ENCODE data around the gene ZFPM1. TPM values are rescaled to one million over a fixed set of nuclear protein-coding genes. Genes with fewer than 3 reads are reported as not detected.

ZFPM1 gene
- total RNA-seq, 1 donor from 2014 or later, result 11.1 TPM

- DNase-seq (ENCODE audit: low read depth, low spot score), result no peak
- peak overlapping the region; percentile 43 for H3K27ac Mint-ChIP-seq (ENCODE audit: unreplicated experiment)
Observed at GRCh38 chr16:88529596-88529995, 76.5 kb downstream of the ZFPM1 start.

GRCh38 chr16:88530051-88530857, 77.2 kb downstream of the ZFPM1 start:
- no peaks in the 10 kb centered on the region for H3K27me3 Mint-ChIP-seq (ENCODE audit: low read depth)
- no peak overlapping the region for H3K27ac Mint-ChIP-seq (ENCODE audit: unreplicated experiment)
- H3K9me3 Mint-ChIP-seq, result no peaks in the 10 kb centered on the region

More at GRCh38 chr16:88529596-88529995, 76.5 kb downstream of the ZFPM1 start:
- H3K4me1 Mint-ChIP-seq, result peaks cover 25% of the 10 kb centered on the region
- H3K4me3 Mint-ChIP-seq, result peak overlapping the region; percentile 61
- H3K9me3 Mint-ChIP-seq, result no peaks in the 10 kb centered on the region
- no peaks in the 10 kb centered on the region for H3K27me3 Mint-ChIP-seq (ENCODE audit: low read depth)
- no peaks in the 10 kb centered on the region for H3K36me3 Mint-ChIP-seq (ENCODE audit: low read depth)
- no peak for TF ChIP-seq CTCF (conservative IDR thresholded peaks at IDR 0.05)

GRCh38 chr16:88530858-88531203, 77.8 kb downstream of the ZFPM1 start:
- H3K27ac Mint-ChIP-seq (ENCODE audit: unreplicated experiment), result no peak overlapping the region
- peaks cover under 1% of the 10 kb centered on the region for H3K36me3 Mint-ChIP-seq (ENCODE audit: low read depth)
- DNase-seq (ENCODE audit: low read depth, low spot score), result no peak
- no peak for TF ChIP-seq CTCF (conservative IDR thresholded peaks at IDR 0.05)
- peak overlapping the region; percentile 79 for H3K4me3 Mint-ChIP-seq
- H3K4me1 Mint-ChIP-seq, result peaks cover 22% of the 10 kb centered on the region
- H3K27me3 Mint-ChIP-seq (ENCODE audit: low read depth), result peaks cover under 1% of the 10 kb centered on the region
- no peaks in the 10 kb centered on the region for H3K9me3 Mint-ChIP-seq

More at GRCh38 chr16:88530051-88530857, 77.2 kb downstream of the ZFPM1 start:
- Mint-ChIP-seq H3K4me3 (peak overlapping the region; percentile 79), H3K4me1 (peaks cover 24% of the 10 kb centered on the region), H3K36me3 (ENCODE audit: low read depth) (no peaks in the 10 kb centered on the region)
- DNase-seq (ENCODE audit: low read depth, low spot score), result no peak
- no peak for TF ChIP-seq CTCF (conservative IDR thresholded peaks at IDR 0.05)

DNA sequence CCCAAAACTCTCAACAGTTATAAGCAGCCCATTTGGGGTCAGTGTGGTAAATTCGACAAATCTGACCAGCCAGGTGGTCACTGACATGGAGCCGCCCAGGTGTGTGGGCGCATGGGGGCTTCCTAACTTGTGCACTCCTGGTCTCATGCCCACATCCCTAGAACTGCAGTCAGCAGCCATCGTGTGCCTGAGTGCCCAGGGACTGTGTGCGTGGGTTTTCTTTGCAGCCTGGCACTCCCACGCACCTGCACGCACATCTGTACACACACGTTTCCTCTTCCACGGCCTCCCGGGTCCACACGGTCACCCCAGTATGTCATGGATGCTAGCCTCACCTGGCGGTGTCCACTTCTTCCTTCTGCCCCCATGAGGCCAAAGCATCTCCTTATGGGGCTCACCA, 78.3 kb downstream of the ZFPM1 start:
- Mint-ChIP-seq H3K36me3 (ENCODE audit: low read depth) (peaks cover 2% of the 10 kb centered on the region), H3K4me1 (peaks cover 25% of the 10 kb centered on the region), H3K27me3 (ENCODE audit: low read depth) (peaks cover 3% of the 10 kb centered on the region), H3K9me3 (no peaks in the 10 kb centered on the region), H3K4me3 (peak overlapping the region; percentile 79), H3K27ac (ENCODE audit: unreplicated experiment) (no peak overlapping the region)
- no peak for DNase-seq (ENCODE audit: low read depth, low spot score)
- no peak for TF ChIP-seq CTCF (conservative IDR thresholded peaks at IDR 0.05)

GRCh38 chr16:88531931-88532433, 78.9 kb downstream of the ZFPM1 start:
- TF ChIP-seq CTCF (conservative IDR thresholded peaks at IDR 0.05), result no peak
- peaks cover 3% of the 10 kb centered on the region for H3K27me3 Mint-ChIP-seq (ENCODE audit: low read depth)
- peak overlapping the region; percentile 79 for H3K4me3 Mint-ChIP-seq
- H3K36me3 Mint-ChIP-seq (ENCODE audit: low read depth), result peaks cover 2% of the 10 kb centered on the region
- DNase-seq (ENCODE audit: low read depth, low spot score), result no peak
- no peaks in the 10 kb centered on the region for H3K9me3 Mint-ChIP-seq
- H3K27ac Mint-ChIP-seq (ENCODE audit: unreplicated experiment), result no peak overlapping the region
- peaks cover 25% of the 10 kb centered on the region for H3K4me1 Mint-ChIP-seq

Data from neural crest cell (in vitro differentiated cells).